IPS DF 6.9 (cell line): ENCODE measurements around the gene STX8.
A peak's percentile ranks its signal among the peaks of the same experiment; 100 is the strongest.

Experiments
- DNase-seq: peaks from one replicate; pipeline ENCODE4 v3.0.0-alpha.2; 2013; ENCODE audit warnings: low read depth, low spot score
- H3K27ac ChIP-seq: one replicate; pipeline ENCODE4 v1.5.1; 2013; ENCODE audit warnings: low read length, control low read depth
- H3K27me3 ChIP-seq: 2 replicates; pipeline ENCODE4 v1.6.1; 2013; ENCODE audit warnings: mild to moderate bottlenecking, low read length; ENCODE audit not compliant: control insufficient read depth, insufficient read depth
- H3K36me3 ChIP-seq: 2 replicates; pipeline ENCODE4 v1.6.1; 2013; ENCODE audit warnings: low read length; ENCODE audit not compliant: control insufficient read depth, insufficient read depth
- H3K4me1 ChIP-seq: 2 replicates; pipeline ENCODE4 v1.6.1; 2013; ENCODE audit warnings: low read length; ENCODE audit not compliant: control insufficient read depth, insufficient read depth
- H3K4me3 ChIP-seq: 2 replicates; pipeline ENCODE4 v1.5.1; 2013; ENCODE audit warnings: mild to moderate bottlenecking, low read length
- H3K9me3 ChIP-seq: 2 replicates; pipeline ENCODE4 v1.6.1; 2013; ENCODE audit warnings: low read length, inconsistent platforms; ENCODE audit not compliant: control insufficient read depth, insufficient read depth
- WGBS: extraction: QIAGEN DNeasy Blood & Tissue Kit; methylation state at CpG from one replicate; pipeline ENCODE4 v1.1.7; 2013; ENCODE audit warnings: mixed read lengths, missing lambda C conversion rate; ENCODE audit not compliant: insufficient read length, insufficient coverage; 5-methylcytosine and 5-hydroxymethylcytosine counted together

STX8 gene

DNA sequence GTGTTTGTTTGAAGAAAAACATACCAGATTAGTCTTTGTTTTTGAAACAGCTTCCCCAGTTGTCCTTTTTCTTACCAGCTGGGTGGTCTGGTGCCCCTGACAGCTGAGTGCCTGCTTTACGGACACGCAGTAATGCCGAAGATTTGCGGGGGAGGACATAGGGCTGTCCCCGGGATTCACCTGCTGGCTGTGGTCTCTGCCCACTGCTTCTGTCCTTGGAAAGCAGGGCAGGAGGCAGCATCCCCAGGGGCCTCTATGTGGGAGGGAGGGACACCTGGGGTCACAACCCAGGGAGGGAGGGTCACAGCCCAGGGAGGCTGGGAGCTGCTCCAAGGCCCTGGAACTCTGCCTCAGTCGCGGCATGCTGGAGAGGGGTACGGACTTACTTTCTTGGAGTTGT is 332.6 kb downstream of the STX8 start:
- Histone ChIP-seq H3K36me3 (no peaks in the 10 kb centered on the region; the same call in 1 of the 2 replicates), H3K27ac (no peak overlapping the region), H3K4me3 (no peak overlapping the region), H3K27me3 (no peaks in the 10 kb centered on the region), H3K9me3 (no peaks in the 10 kb centered on the region), H3K4me1 (peaks cover 14% of the 10 kb centered on the region)
- no CpG with 5 or more reads among the region's 8 CpGs for WGBS
- no peak for DNase-seq

DNA sequence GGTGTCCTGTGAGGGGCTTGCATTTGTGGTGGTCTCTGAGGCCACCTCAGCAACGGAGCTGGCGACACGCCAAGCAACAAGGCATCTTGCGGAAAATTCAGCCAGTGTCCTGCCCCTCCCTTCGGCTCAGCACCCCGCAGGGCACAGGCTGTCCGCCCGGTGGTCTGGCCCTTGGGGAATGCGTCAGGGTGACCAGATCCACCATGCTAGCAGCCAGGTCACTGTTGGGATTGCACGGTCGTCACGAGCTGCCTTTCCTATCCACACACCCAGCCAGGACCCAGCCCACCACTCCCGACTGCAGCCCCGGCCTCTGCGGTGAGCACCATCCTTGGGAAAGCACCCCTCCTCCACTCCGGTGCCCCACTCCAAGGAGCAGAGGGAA is 333.1 kb downstream of the STX8 start:
- H3K27ac ChIP-seq, result no peak overlapping the region
- no peaks in the 10 kb centered on the region for H3K9me3 ChIP-seq
- no peaks in the 10 kb centered on the region; the same call in 1 of the 2 replicates for H3K36me3 ChIP-seq
- peaks cover 14% of the 10 kb centered on the region for H3K4me1 ChIP-seq
- WGBS, result no CpG with 5 or more reads among the region's 16 CpGs
- no peaks in the 10 kb centered on the region for H3K27me3 ChIP-seq
- no peak overlapping the region for H3K4me3 ChIP-seq
- no peak for DNase-seq

DNA sequence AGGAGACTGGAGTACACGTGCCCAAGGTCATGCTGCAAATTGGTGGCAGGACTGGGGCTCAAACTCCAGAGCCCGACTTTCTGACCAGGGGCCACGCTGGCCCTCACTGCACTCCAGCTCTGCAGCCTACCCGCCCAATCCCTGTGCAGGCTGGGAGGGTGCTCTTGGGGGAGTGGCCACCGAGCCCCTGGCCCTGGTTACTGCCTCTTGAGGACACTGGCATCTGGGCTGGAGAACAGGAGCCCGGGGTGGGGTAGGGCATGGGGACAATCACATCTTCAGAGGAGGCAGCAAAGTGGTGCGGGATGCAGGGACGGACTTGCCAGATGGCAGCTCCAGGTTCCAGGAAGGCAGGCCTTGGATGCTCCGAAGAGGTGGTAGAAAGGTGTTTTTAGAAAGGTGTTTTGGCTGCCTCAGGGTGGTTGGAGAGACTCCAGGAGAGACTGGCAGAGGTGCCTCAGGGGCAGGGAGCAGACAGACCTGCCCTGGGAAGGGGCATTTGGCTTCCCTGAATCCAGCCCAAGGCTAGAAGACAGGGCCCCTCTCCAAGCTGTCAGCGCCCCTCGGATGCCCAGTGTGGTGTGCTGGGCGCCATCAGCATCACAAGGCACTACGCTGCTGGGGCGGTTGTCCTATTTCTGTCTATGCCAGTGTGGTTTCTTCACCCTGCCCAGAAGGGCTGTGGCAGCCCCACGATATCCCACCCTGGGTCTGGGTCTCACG is 333.7 kb downstream of the STX8 start:
- Histone ChIP-seq H3K27me3 (no peaks in the 10 kb centered on the region), H3K4me1 (peaks cover 14% of the 10 kb centered on the region), H3K27ac (no peak overlapping the region), H3K9me3 (no peaks in the 10 kb centered on the region), H3K4me3 (no peak overlapping the region), H3K36me3 (no peaks in the 10 kb centered on the region; the same call in 1 of the 2 replicates)
- DNase-seq, result no peak
- WGBS, result no CpG with 5 or more reads among the region's 16 CpGs

DNA sequence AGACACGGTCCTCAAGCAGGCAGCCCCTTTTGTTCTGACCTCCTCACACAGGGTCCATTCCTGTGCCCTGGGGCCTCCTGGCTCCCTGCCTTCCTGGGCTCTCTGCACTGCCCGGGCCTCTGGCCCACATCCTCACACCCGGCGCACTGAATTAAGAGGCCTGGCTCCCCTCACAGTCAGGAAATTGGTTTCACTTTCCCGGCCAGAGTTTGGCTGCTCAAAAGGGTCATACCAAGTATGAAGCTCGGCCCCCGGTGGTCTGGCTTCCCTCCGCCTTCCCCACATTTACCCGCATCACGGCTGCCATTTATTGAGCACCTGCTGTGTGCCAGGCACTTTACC is 334.3 kb downstream of the STX8 start:
- H3K9me3 ChIP-seq, result no peaks in the 10 kb centered on the region
- WGBS, result no CpG with 5 or more reads among the region's 10 CpGs
- peaks cover 14% of the 10 kb centered on the region for H3K4me1 ChIP-seq
- H3K4me3 ChIP-seq, result no peak overlapping the region
- H3K27me3 ChIP-seq, result no peaks in the 10 kb centered on the region
- DNase-seq, result no peak
- H3K27ac ChIP-seq, result no peak overlapping the region
- H3K36me3 ChIP-seq, result no peaks in the 10 kb centered on the region; the same call in 1 of the 2 replicates

DNA sequence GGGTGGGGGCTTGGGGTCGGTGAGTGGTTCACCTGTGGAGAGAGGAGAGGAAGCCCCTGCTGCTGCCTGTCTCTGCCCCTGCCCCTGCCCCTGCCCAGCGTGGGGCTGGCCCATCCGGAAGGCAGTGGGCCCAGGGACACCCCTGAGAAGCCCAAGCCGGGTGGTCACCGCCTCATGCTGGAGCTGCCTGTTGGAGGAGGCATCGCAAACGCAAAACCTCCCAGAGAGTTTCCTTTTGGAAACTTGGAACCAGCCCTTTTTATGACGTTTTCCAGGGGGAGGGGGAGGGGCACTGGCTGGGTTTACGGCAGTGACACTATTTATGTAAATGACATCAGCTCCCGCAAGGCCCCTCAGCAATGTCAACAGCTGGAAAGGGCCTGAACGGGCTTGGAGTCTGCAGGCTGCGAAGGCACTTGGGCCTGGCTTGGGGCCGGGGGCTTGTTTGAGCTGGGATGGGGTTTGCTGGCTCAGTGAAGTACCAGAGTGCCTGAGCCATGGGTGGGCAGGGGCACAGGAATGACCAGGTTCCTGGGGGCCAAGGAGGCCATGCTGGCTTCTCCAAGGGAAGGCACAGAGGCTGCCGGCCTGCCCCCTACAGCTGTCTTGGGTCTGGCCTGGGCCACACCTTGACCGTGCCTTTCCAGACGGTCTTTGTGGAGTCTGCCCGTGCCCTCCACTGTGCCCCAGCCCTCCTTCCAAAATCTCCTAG is 334.8 kb downstream of the STX8 start:
- WGBS, result no CpG with 5 or more reads among the region's 17 CpGs
- DNase-seq, result no peak
- Histone ChIP-seq H3K4me3 (no peak overlapping the region), H3K36me3 (no peaks in the 10 kb centered on the region; the same call in 1 of the 2 replicates), H3K4me1 (peaks cover 14% of the 10 kb centered on the region), H3K27ac (no peak overlapping the region), H3K27me3 (no peaks in the 10 kb centered on the region), H3K9me3 (no peaks in the 10 kb centered on the region)

DNA sequence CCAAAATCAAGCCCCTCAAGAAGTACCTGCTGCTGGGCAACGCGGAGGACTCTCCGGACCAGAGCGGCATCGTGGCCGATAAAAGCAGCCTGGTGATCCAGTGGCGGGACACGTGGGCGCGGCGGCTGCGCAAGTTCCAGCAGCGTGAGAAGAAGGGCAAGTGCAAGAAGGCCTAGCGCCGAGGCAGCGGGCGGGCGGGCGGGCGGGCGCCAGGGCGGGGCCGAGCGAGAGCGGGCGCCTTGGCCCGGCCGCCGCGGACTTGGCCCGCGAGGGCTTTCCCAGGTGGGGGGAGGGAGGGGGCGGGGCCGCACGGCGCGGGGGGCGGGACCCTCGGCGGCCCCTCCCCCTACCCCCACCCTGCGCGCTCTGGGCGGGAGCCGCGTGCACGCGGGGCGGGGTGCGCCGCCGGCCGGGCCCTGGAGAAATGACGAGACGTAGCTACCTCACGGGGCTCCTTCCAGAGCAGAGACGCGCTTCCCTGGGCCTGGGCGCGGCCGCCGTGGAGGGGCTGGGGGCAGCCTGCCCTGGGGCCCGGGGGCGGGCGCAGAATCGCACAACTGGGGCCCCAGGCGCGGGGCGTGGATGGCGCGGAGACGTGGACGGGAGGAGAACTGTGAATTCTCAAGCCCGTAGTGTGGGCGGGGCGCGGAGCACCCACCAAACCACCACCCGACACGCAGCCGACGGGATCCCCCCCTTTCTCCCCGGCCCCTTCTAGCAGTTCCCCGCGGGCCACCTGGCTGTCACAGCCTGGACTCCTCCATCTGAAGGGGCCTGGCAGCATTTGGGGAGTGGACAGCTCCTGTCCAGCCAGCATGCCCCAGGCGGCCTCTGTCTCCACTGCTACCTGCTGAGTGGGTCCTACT is 335.6 kb downstream of the STX8 start:
- Histone ChIP-seq H3K36me3 (no peaks in the 10 kb centered on the region; the same call in 1 of the 2 replicates), H3K27ac (no peak overlapping the region), H3K9me3 (no peaks in the 10 kb centered on the region), H3K4me1 (peaks cover 14% of the 10 kb centered on the region), H3K4me3 (peak overlapping the region; percentile 38), H3K27me3 (no peaks in the 10 kb centered on the region)
- DNase-seq, result no peak
- WGBS, result no CpG with 5 or more reads among the region's 84 CpGs

DNA sequence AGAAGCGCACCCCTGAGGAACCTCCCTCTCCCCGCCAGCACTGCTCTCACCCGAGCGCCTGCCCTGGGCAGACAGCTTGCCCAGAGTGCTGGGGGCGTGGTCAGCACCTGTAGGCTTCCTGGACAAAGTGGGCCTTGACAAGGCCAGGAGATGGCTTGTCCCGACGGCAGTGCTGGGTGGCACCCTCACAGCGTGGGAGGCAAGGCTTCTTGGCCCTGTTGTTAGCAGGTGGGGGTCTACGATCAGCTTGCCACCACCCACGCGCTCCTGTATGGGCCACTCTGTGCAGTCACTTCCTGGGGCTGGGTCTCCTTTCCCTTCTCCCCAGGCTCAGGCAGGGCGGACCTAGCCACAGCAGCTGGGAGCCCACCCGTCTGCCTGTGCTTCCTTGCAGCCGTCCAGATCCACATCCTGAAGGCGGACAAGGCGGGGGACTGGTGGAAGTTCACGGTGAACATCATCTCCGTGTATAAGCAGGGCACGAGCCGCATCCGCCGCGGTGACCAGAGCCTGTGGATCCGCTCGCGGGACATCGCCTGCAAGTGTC is 336.3 kb downstream of the STX8 start:
- Histone ChIP-seq H3K27me3 (no peaks in the 10 kb centered on the region), H3K4me1 (peaks cover 14% of the 10 kb centered on the region), H3K9me3 (no peaks in the 10 kb centered on the region), H3K4me3 (peak overlapping the region; percentile 15; the same call in 1 of the 2 replicates), H3K27ac (no peak overlapping the region), H3K36me3 (no peaks in the 10 kb centered on the region; the same call in 1 of the 2 replicates)
- no CpG with 5 or more reads among the region's 27 CpGs for WGBS
- DNase-seq, result no peak

DNA sequence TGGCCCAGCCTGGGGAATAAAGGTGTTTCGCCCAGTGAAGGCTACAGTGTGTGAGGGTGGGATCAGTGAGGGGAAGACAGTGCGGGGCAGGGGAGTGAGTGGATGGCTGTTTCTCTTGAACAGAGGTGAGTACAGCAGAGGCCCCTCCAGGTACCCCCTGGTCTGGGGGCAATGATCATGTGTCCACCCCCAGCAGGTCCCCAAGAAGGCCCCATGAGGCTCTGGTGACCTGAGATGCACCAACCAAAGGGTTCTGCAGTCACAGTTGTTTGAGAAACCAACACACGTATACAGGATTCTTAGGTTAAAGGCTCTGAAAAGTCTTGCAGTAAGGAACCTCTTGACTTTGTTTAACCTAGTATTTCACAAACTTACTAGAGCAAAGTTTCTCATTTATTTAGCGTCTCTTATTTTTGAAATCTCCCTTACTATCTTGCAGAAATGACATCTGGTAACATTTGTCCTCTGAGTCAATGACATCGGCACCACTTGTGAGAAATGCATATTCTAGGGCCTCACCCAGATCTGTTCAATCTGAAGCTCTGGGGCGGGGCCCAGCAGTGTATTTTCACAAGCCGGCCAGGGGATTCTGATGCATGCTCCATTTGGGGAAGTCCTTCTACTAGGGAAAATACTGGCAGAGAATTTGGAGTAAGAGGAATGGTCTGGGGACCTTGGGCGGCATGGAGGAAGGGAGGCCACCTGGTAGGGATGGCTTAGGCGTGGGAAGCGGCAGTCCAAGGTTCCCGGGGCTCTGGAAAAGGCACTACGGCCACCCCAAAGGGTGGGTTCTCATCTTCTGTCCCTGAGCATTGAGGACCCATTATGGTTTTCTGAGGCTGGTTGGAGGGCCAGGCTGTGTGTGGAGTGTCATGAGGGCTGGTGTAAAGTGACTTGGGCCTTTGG is 337.0 kb downstream of the STX8 start:
- no peak for DNase-seq
- H3K9me3 ChIP-seq, result no peaks in the 10 kb centered on the region
- no CpG with 5 or more reads among the region's 12 CpGs for WGBS
- H3K36me3 ChIP-seq, result no peaks in the 10 kb centered on the region; the same call in 1 of the 2 replicates
- no peaks in the 10 kb centered on the region for H3K27me3 ChIP-seq
- peaks cover 14% of the 10 kb centered on the region for H3K4me1 ChIP-seq
- no peak overlapping the region for H3K4me3 ChIP-seq
- no peak overlapping the region for H3K27ac ChIP-seq

DNA sequence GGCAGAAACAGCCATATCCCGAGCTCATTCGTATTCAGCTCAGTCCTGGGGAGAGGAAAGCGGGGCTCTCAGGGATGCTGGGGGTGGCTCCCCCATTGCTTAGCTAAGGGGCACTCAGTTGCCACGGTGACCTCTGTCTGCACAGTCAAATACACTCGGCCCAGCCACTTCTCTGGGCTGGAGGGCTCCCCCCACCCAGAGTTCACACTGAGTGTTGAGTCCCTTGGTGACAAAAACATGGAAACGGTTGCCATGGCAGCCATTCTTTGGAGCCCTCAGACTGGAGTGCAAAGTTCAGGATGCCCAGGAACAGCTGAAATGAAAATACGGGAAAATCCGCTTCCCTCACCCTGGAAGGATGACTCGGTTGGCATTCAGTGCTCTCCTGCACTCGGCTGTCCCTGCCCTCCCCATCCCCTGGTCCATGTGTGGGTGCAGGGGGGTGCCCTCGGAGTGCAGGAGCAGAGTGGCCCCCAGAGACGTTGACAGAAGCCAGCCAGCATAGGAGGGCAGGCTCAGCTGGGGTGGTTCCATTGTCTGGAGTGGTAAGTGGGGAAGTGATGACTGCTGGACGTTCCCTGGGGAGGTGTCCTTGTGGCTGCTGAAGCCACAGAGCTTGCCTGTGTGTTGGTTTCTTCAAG is 337.8 kb downstream of the STX8 start:
- DNase-seq, result no peak
- Histone ChIP-seq H3K27ac (no peak overlapping the region), H3K4me1 (peaks cover 14% of the 10 kb centered on the region), H3K9me3 (no peaks in the 10 kb centered on the region), H3K27me3 (no peaks in the 10 kb centered on the region), H3K4me3 (no peak overlapping the region), H3K36me3 (no peaks in the 10 kb centered on the region; the same call in 1 of the 2 replicates)
- WGBS, result no CpG with 5 or more reads among the region's 13 CpGs
